H1 (cell line): ENCODE results near the gene CACNG3. TPM values are rescaled to one million over a fixed set of nuclear protein-coding genes. Genes with fewer than 3 reads are reported as not detected.

Source experiments
- CTCF ChIA-PET: fragments of 300-600 bp; sonication (Branson Sonifier 250); formaldehyde crosslinking; loops from one replicate; lab custom pipeline; 2021; ENCODE audit not compliant: partially characterized antibody; lab: Charles Lee
- POLR2A ChIA-PET: fragments of 300-600 bp; sonication (Branson Sonifier 250); formaldehyde crosslinking; loops from one replicate; lab custom pipeline; 2021; ENCODE audit warnings: inconsistent platforms; ENCODE audit not compliant: partially characterized antibody; lab: Charles Lee
- DNase-seq, 2 experiments: peaks; one replicate each; pipeline versions ENCODE4 v3.0.0 to v3.0.0-alpha.2; 2010 to 2022; ENCODE audit warnings: low spot score in 2 of 2, low read depth in 1 of 2, mixed read lengths in 1 of 2
- FAIRE-seq: peaks from 2 replicates; lab custom pipeline; 2011; peaks lifted over from hg19 to GRCh38; lab: Jason Lieb, UNC
- H2AFZ ChIP-seq: 2 replicates; pipeline ENCODE4 v1.8.1; 2012; ENCODE audit warnings: low read length, inconsistent platforms
- H2AK5ac ChIP-seq: 2 replicates; pipeline ENCODE4 v1.6.1; 2013; ENCODE audit warnings: low read depth, low read length
- H2BK120ac ChIP-seq: replicated peaks from 2 replicates; pipeline ENCODE3; 2013; ENCODE audit warnings: low read depth, low read length, inconsistent platforms
- H2BK12ac ChIP-seq: 2 replicates; pipeline ENCODE4 v1.6.1; 2013; ENCODE audit warnings: low read depth, low read length
- H2BK15ac ChIP-seq: 2 replicates; pipeline ENCODE4 v1.6.1; 2013; ENCODE audit warnings: low read length
- H2BK20ac ChIP-seq: 2 replicates; pipeline ENCODE4 v1.6.1; 2013; ENCODE audit warnings: low read length
- H2BK5ac ChIP-seq: 2 replicates; pipeline ENCODE4 v1.6.1; 2013; ENCODE audit warnings: low read depth, low read length
- H3K14ac ChIP-seq: 2 replicates; pipeline ENCODE4 v1.6.1; 2013; ENCODE audit warnings: inconsistent platforms; ENCODE audit not compliant: insufficient read length
- H3K18ac ChIP-seq: 2 replicates; pipeline ENCODE4 v1.6.1; 2013; ENCODE audit warnings: low read length; ENCODE audit errors: extremely low read depth
- H3K23ac ChIP-seq: 2 replicates; pipeline ENCODE4 v1.6.1; 2013; ENCODE audit warnings: inconsistent platforms; ENCODE audit not compliant: insufficient read length
- H3K23me2 ChIP-seq: 2 replicates; pipeline ENCODE4 v1.6.1; 2013; ENCODE audit warnings: low read depth, low read length
- H3K27ac ChIP-seq: 2 replicates; pipeline ENCODE4 v1.6.1; 2011; ENCODE audit warnings: low read depth, low read length, inconsistent platforms
- H3K27me3 ChIP-seq, 4 experiments: replicated peaks in 1 of 4; 1 replicate in 1 of 4; 2 replicates in 3 of 4; pipeline versions ENCODE4 v1.6.1 to v1.8.1; 2011 to 2013; ENCODE audit warnings: low read length in 3 of 4, mild to moderate bottlenecking in 3 of 4, inconsistent platforms in 2 of 4, mixed read lengths in 2 of 4, moderate library complexity in 1 of 4; ENCODE audit not compliant: control insufficient read depth in 3 of 4, insufficient read depth in 3 of 4; ENCODE audit errors: extremely low read depth in 1 of 4
- H3K36me3 ChIP-seq, 4 experiments: 2 replicates each; pipeline versions ENCODE4 v1.6.1 to v1.8.1; 2011 to 2013; ENCODE audit warnings: mild to moderate bottlenecking in 4 of 4, low read length in 3 of 4, moderate library complexity in 2 of 4, control low read depth in 1 of 4, inconsistent platforms in 1 of 4; ENCODE audit not compliant: insufficient read depth in 4 of 4, control insufficient read depth in 2 of 4
- H3K4ac ChIP-seq: replicated peaks from 2 replicates; pipeline ENCODE3; 2013; ENCODE audit warnings: low read length, low read depth, mixed read lengths, inconsistent platforms; ENCODE audit not compliant: insufficient read length
- H3K4me1 ChIP-seq, 4 experiments: replicated peaks in 1 of 4; 1 replicate in 1 of 4; 2 replicates in 3 of 4; pipeline versions ENCODE4 v1.6.1 to v1.8.1; 2011 to 2013; ENCODE audit warnings: low read length in 3 of 4, inconsistent platforms in 2 of 4, mixed read lengths in 1 of 4; ENCODE audit not compliant: insufficient read depth in 4 of 4, control insufficient read depth in 3 of 4
- H3K4me2 ChIP-seq, 2 experiments: 2 replicates each; pipeline versions ENCODE4 v1.6.1 to v1.8.1; 2011 to 2013; ENCODE audit warnings: low read depth in 2 of 2, low read length in 2 of 2, control low read depth in 1 of 2, inconsistent platforms in 1 of 2, mild to moderate bottlenecking in 1 of 2; ENCODE audit not compliant: insufficient read depth in 1 of 2
- H3K4me3 ChIP-seq, 4 experiments: fragments of 200-600, 300-600 bp in 1 of 4; sonication (generic), shearing (Covaris generic), sonication (Bioruptor Twin) in 1 of 4; 2 replicates each; pipeline versions ENCODE4 v1.5.1 to v1.8.1; 2011 to 2016; ENCODE audit warnings: low read length in 4 of 4, low read depth in 3 of 4, control low read depth in 2 of 4, inconsistent platforms in 2 of 4, mild to moderate bottlenecking in 2 of 4, mixed read lengths in 1 of 4, moderate library complexity in 1 of 4; ENCODE audit not compliant: insufficient read depth in 2 of 4; ENCODE audit errors: extremely low read depth in 1 of 4
- H3K56ac ChIP-seq: replicated peaks from 2 replicates; pipeline ENCODE3; 2013; ENCODE audit warnings: low read depth, mild to moderate bottlenecking, mixed read lengths, low read length, inconsistent platforms; ENCODE audit not compliant: insufficient read length
- H3K79me1 ChIP-seq: 2 replicates; pipeline ENCODE4 v1.6.1; 2013; ENCODE audit warnings: low read depth, low read length, control low read depth
- H3K79me2 ChIP-seq, 2 experiments: 2 replicates each; pipeline versions ENCODE4 v1.6.1 to v1.8.1; 2012 to 2013; ENCODE audit warnings: low read length in 2 of 2, mild to moderate bottlenecking in 2 of 2, inconsistent platforms in 1 of 2; ENCODE audit not compliant: insufficient read depth in 2 of 2, control insufficient read depth in 1 of 2
- H3K9ac ChIP-seq, 4 experiments: replicated peaks in 1 of 4; 1 replicate in 1 of 4; 2 replicates in 3 of 4; pipeline versions ENCODE4 v1.6.1 to v1.8.1; 2011 to 2013; ENCODE audit warnings: low read depth in 3 of 4, low read length in 3 of 4, control low read depth in 2 of 4, mild to moderate bottlenecking in 2 of 4, moderate library complexity in 2 of 4, inconsistent platforms in 1 of 4; ENCODE audit errors: extremely low read depth in 1 of 4
- H3K9me3 ChIP-seq, 2 experiments: 2 replicates each; pipeline versions ENCODE4 v1.6.1 to v1.8.1; 2012 to 2013; ENCODE audit warnings: mild to moderate bottlenecking in 2 of 2, moderate library complexity in 2 of 2, control low read depth in 1 of 2, inconsistent platforms in 1 of 2, low read depth in 1 of 2, low read length in 1 of 2, mixed read lengths in 1 of 2; ENCODE audit not compliant: insufficient read depth in 2 of 2
- H4K20me1 ChIP-seq, 2 experiments: replicated peaks in 1 of 2; 2 replicates each; pipeline versions ENCODE3 to v1.8.1; 2011 to 2013; ENCODE audit warnings: inconsistent platforms in 2 of 2, low read length in 2 of 2, mild to moderate bottlenecking in 1 of 2; ENCODE audit not compliant: insufficient read depth in 2 of 2, control insufficient read depth in 1 of 2
- H4K5ac ChIP-seq: 2 replicates; pipeline ENCODE4 v1.6.1; 2013; ENCODE audit warnings: low read length, low read depth, mixed read lengths, inconsistent platforms; ENCODE audit not compliant: insufficient read length
- H4K8ac ChIP-seq: 2 replicates; pipeline ENCODE4 v1.8.0; 2013; ENCODE audit warnings: mild to moderate bottlenecking, moderate library complexity, low read length, inconsistent platforms; ENCODE audit not compliant: insufficient read depth; ENCODE audit errors: extremely low read depth
- H4K91ac ChIP-seq: replicated peaks from 2 replicates; pipeline ENCODE3; 2013; ENCODE audit warnings: low read length, mixed read lengths, inconsistent platforms; ENCODE audit not compliant: insufficient read length
- HDAC6 ChIP-seq: IDR thresholded peaks from one replicate; pipeline ENCODE4 v1.7.1; 2012; ENCODE audit warnings: low read depth, mild to moderate bottlenecking, inconsistent platforms, low read length, moderate library complexity
- KDM4A ChIP-seq: IDR thresholded peaks from one replicate; pipeline ENCODE4 v1.7.1; 2012; ENCODE audit warnings: low read depth, mild to moderate bottlenecking, moderate library complexity, low read length, inconsistent platforms; ENCODE audit not compliant: severe bottlenecking
- MAFK ChIP-seq: IDR thresholded peaks from 2 replicates; pipeline ENCODE4 v1.6.1; 2012; ENCODE audit warnings: low read depth, mild to moderate bottlenecking, improper control_type of control experiment, low read length
- POLR2A ChIP-seq, 2 experiments: IDR thresholded peaks; 1 replicate in 1 of 2; 2 replicates in 1 of 2; pipeline ENCODE4 v1.6.1; 2011; ENCODE audit warnings: low read depth in 2 of 2, low read length in 2 of 2, mild to moderate bottlenecking in 2 of 2; ENCODE audit errors: control extremely low read depth in 1 of 2
- POLR2AphosphoS5 ChIP-seq: IDR thresholded peaks from 2 replicates; pipeline ENCODE4 v1.6.1; 2011; ENCODE audit warnings: low read depth, low read length
- SP1 ChIP-seq: IDR thresholded peaks from 2 replicates; pipeline ENCODE4 v1.6.1; 2011; ENCODE audit warnings: low read depth, low read length
- SP4 ChIP-seq: IDR thresholded peaks from 2 replicates; pipeline ENCODE4 v1.6.1; 2012; ENCODE audit warnings: low read length, inconsistent platforms
- YY1 ChIP-seq: IDR thresholded peaks from 2 replicates; pipeline ENCODE4 v1.6.1; 2011; ENCODE audit warnings: low read depth, mild to moderate bottlenecking, low read length
- WGBS, 2 experiments: shearing (Covaris generic) in 1 of 2; methylation state at CpG; one replicate each; pipeline versions ENCODE4 v1.1.6 to v1.1.7; 2013 to 2015; ENCODE audit warnings: low lambda C conversion rate in 2 of 2, mixed read lengths in 2 of 2, inconsistent platforms in 1 of 2, low coverage in 1 of 2, missing lambda C conversion rate in 1 of 2; ENCODE audit not compliant: insufficient replicate concordance in 2 of 2, insufficient coverage in 1 of 2, insufficient read length in 1 of 2; ENCODE audit errors: extremely low coverage in 1 of 2, missing lambda C conversion rate in 1 of 2; 5-methylcytosine and 5-hydroxymethylcytosine counted together
- polyA plus RNA-seq, 7 experiments: library from polyadenylated mRNA; depleted of rRNA in 3 of 7; stranded (reverse) in 5 of 7; unstranded in 2 of 7; fragments of >200 nt in 5 of 7; fragments of 200-250 nt in 2 of 7; gene quantifications; 1 replicate in 5 of 7; 2 replicates in 1 of 7; 4 replicates in 1 of 7; pipeline versions ENCODE4 v1.2.1 to v1.2.3, GENCODE V29; 2011 to 2013; ENCODE audit warnings: missing spikeins in 2 of 7, mixed read lengths in 2 of 7
- total RNA-seq: library from RNA; stranded (reverse); fragmentation: NEBNext Ultra II Directional; extraction: Animal tissue kit (Norgen Biotek cat#: 25700); gene quantifications from 2 replicates; pipeline ENCODE4 v1.2.1, GENCODE V29; 2021
- TF ChIP-seq, protein P1 (sequence below): IDR thresholded peaks from 2 replicates; pipeline ENCODE4 v1.6.1; 2012; ENCODE audit warnings: inconsistent platforms

Gene CACNG3
- total and polyA plus RNA-seq, 2 of the 8 experiments (the other 6 are each of a cell fraction or from before 2014, with no cell fraction given): 0.12 TPM; not detected in 1

- DNase-seq (no peak), FAIRE-seq (no peak)
- no peak overlapping the region for H3K4ac ChIP-seq
- no peak overlapping the region for H3K23ac ChIP-seq
- CTCF ChIA-PET: interaction anchor here (0.7 to 1.3 kb wide), 4 partner anchors 19 to 233 kb away, joined by 3 to 4 read pairs (median 3); no protein-coding TSS in a partner anchor
- H2AK5ac ChIP-seq: no peak overlapping the region
- H3K36me3 ChIP-seq: no peaks in the 10 kb centered on the region
- no peak overlapping the region for H3K4me2 ChIP-seq
- WGBS, 2 experiments: 86% methylated on average over 1 of the region's 1 CpG; no CpG with 5 or more reads in 1 of the 2 experiments
- no peaks in the 10 kb centered on the region for H4K20me1 ChIP-seq
- H4K91ac ChIP-seq: no peak overlapping the region
- no peak overlapping the region for H3K4me3 ChIP-seq
- H3K14ac ChIP-seq: no peak overlapping the region
- no peaks in the 10 kb centered on the region for H3K23me2 ChIP-seq
- no peak for TF ChIP-seq KDM4A
- TF ChIP-seq SP4: no peak
- no peak for TF ChIP-seq POLR2A (IDR thresholded peaks at IDR 0.05; ENCODE audit: control extremely low read depth in 1 of 2, low read depth in 2 of 2, low read length in 2 of 2)
- no peak for TF ChIP-seq YY1
- TF ChIP-seq HDAC6: no peak
- no peak for TF ChIP-seq POLR2AphosphoS5
- no peak for TF ChIP-seq SP1
- TF ChIP-seq, protein P1, sequence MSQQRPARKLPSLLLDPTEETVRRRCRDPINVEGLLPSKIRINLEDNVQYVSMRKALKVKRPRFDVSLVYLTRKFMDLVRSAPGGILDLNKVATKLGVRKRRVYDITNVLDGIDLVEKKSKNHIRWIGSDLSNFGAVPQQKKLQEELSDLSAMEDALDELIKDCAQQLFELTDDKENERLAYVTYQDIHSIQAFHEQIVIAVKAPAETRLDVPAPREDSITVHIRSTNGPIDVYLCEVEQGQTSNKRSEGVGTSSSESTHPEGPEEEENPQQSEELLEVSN: no peak
- TF ChIP-seq MAFK: no peak
- no peak overlapping the region for H3K18ac ChIP-seq
- no peaks in the 10 kb centered on the region for H3K27me3 ChIP-seq
- POLR2A ChIA-PET: no interaction called here
- H2BK20ac ChIP-seq: no peak overlapping the region
- H3K9ac ChIP-seq: no peak overlapping the region
- H2AFZ ChIP-seq: no peak overlapping the region
- no peak overlapping the region for H3K56ac ChIP-seq
- H2BK12ac ChIP-seq: no peak overlapping the region
- H2BK120ac ChIP-seq: no peak overlapping the region
- H3K9me3 ChIP-seq: peaks cover 0 to 5% of the 10 kb centered on the region in 2 experiments; a peak in 1 of 4 replicates
- H4K8ac ChIP-seq: no peak overlapping the region
- H3K79me2 ChIP-seq: no peaks in the 10 kb centered on the region
- H4K5ac ChIP-seq: no peak overlapping the region
- H3K4me1 ChIP-seq: no peaks in the 10 kb centered on the region; a peak in 2 of 7 replicates
- no peak overlapping the region for H2BK15ac ChIP-seq
- H3K79me1 ChIP-seq: no peaks in the 10 kb centered on the region
- H2BK5ac ChIP-seq: no peak overlapping the region
- H3K27ac ChIP-seq: no peak overlapping the region
Measured at GRCh38 chr16:24272379-24272778, 16.2 kb downstream of the CACNG3 start.
